ENCODE measurements around the gene KIAA1328.
"Not testable (repeated sequence)": the region's sequence is repeated elsewhere in the genome, so short reads cannot be mapped to it uniquely, and the experiment has no call there.

GRCh38 chr18:36816096-36816495, 12.8 kb upstream of the KIAA1328 start:
- TF ChIP-seq CTCF (IDR thresholded peaks at IDR 0.05; ENCODE audit: insufficient read depth, low read length); POLR2AphosphoS5 (IDR thresholded peaks at IDR 0.05; ENCODE audit: low read depth); REST (IDR thresholded peaks at IDR 0.05; ENCODE audit: insufficient replicate concordance, low read depth): not testable (repeated sequence)
